Suppressor macrophage treated with lipopolysaccharide for 1 hour (primary cell): ENCODE results near the gene HIF3A.
A peak's percentile ranks its signal among the peaks of the same experiment; 100 is the strongest.
"Not testable (repeated sequence)": the region's sequence is repeated elsewhere in the genome, so short reads cannot be mapped to it uniquely, and the experiment has no call there.

Source experiments
- DNase-seq, 3 donors: peaks; one replicate each; pipeline ENCODE4 v3.0.0-alpha.2; 2020 to 2022

The HIF3A gene

DNA sequence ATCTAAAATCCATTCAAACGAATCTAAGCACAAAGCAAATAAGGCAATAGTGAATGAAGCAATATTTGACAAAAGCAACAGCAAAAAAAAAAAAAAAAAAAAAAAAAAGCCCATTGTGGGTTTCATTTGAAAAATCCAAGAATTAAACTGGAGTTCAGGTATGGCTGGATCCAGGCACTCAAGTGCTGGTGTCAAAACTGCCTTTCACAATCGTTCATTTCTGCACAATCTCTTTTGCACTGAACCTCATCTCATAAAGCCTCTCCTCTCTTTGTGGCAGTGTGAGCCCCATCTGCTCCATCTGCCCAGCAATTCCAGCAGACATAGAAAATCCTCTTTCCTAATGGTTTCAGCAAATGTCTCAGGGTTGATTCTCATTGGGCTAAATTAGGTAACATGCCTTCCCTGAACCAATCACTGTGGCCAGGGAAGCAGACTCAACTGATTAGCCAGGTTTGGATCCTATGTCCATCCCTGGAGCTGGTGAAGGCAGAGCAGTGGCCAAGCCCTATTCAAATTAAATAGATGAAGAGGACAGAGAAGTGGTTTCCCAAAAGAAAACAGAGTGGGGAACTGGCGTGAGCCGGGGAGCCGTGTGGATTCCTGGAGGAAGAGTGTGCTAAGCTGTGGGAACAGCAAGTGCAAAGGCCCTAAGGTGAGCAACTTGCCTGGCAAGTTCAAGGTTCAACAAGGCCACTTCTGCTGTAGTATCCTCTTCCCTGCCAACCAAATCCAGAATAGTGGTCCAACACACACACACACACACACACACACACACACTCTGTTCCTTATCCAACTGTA is 1.2 kb upstream of the HIF3A start:
- no peak for DNase-seq

DNA sequence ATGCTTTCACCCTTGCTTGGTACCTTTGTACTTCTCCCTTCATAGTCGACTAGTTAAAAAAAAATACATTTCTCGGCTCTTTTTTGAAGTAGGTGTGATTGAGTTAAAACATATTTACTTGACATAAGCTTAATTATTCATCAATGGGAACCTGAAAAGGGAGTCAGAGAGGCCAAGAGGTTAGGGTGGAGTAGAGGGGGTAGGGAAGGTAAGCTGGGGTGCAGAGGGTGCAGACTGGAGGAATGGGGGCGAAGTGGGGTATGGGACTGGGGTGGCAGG is 701 bp upstream of the HIF3A start:
- DNase-seq: no peak

DNA sequence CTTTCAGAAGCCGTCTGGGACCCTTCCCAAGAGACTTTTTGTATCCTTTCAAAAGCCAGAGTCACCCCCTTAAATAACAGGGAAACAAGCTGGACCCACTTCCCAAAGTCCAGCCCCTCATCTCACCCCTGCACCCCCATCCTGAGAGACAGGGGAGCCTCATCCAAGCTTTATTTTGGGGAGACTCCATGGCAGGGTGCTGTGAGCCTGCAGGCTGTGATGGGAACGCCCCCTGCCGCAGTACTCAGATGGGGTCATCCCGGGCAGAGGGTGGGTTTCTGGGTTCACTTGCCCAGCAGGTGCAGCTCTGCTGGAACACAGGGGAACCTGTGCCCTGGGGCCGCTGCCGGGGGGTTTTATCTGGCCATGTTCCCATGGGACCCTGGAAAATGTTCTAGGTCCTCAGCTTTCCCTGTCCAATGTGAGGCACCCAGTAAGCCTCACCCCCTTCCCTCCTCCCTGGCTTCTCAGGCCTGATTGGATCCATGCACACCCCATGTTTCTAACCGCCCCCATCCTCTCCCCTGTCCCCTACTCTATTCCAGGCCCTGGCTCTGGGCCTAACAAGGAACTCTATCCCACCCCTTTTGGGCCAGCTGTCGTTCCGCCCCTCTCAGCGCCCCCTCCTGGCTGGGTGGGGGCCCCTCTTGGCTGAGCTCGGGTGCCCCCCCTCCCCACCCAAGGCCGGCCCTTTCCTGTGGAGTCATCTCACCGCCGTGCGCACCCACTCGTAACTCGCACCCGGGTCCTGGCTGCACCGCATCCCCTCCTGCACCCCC is 1.0 kb downstream of the HIF3A start:
- no peak for DNase-seq

DNA sequence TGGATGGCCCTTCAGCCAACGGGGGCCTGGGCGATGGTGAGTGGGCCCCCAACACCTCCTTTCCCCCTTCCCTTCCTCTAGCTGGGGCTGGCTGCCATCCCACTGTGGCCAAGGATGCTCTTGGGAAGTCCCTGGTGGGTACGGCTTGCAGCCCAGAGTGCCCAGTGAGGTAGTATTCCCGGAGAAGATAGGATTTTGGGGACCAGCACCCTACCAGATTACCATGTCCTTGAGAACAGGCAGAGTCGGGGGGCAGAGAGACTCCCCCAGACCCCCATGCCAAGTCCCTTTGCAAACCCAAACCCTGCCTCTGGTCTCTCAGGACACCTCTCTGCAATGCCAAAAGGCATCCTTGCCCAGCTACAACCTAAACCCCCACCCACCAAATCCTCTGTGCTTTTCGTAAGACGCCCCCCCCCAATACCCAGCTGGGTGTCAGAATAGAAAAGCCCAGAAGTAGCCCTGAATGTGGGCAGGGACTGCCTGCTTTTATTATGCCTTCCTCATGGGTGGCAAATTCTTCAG is 1.7 kb downstream of the HIF3A start:
- no peak for DNase-seq

DNA sequence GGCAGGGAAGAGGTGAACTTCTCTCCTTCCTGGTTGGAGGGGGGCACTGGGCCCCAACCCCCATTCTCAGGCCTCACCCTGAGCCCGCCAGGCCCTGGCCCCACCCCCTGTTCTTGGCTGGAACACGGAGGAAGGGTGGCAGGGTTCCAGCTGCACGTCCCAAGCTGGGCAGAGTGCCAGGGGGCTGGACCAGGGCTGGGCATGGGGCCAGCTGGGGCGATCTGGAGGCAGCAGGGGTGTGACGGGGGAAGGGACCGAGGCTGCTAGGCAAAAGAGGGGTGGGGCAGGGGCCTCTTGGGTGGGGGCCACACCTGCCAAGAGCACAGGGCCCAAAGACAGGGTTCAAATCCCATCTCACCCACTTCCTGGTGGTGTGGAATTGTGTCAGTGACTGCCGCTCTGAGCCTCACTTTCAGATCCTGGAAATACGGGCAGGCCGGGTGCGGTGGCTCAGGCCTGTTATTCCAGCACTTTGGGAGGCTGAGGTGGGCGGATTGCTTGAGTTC is 2.2 kb downstream of the HIF3A start:
- DNase-seq: peak in 2 of 3 donors; percentile 16 to 54

DNA sequence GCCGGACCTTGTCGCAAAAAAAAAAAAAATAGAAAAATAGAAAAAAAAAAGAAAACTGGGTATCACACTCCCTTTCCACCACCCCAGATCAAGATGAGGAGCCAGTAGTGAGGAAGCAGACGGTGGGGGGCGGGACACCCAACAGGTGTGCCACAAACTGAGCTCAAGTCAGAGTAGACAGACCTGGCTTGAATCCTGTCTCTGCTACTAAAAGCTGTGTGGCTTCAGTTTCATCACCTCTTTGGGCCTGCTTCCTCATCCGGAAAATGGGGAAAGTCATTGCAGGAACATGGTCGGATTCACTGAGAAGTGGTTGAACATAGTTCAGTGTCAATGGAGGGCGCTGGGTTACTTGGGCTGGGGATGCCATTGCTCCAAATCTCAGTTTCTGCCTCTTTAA is 2.9 kb downstream of the HIF3A start:
- DNase-seq: peak in 2 of 3 donors; percentile 14 to 24

DNA sequence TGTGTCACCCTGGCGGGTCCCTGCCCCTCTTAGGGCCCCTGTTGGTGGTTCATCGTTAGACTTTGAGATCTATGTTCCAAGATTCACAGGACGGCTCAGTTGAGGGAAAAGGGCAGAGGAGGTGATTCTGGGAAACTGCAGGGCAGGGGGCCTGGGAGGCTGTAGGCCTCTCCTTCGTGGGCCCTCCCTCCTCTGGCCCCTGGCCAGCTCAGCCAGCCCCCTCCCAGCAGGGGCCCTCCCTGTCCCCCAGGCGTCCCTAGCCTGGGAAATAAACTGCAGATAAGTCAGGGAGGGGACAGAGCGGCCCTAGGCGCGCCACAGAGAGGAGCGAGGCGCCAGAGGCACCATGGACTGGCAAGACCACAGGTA is 6.5 kb downstream of the HIF3A start:
- no peak for DNase-seq

DNA sequence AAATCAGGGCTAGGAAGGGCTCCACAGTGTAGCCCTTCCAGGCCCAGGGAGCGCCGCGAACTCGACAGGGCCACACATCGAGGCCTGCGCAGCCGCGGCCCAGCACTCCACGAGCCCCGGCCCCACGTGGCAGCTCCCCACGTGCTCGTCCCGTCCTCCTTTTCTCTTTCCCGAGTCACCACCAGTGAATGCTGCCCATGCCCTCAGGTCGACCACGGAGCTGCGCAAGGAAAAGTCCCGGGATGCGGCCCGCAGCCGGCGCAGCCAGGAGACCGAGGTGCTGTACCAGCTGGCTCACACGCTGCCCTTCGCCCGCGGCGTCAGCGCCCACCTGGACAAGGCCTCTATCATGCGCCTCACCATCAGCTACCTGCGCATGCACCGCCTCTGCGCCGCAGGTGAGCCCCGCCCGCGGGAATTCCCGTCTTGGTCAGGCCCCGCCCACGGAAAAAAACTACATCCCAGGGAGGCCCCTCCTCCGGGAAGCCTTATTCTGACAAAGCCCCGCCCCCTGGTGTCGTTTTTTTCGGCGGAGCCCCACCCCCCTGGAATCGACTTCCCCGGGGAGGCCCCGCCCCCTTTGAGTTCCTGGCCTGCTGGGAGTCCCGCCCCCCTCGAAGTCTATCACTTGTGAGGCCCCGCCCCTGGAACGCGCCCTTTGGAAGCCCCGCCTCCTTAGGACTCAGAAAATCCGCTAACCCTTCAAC is 7.0 kb downstream of the HIF3A start:
- no peak for DNase-seq

DNA sequence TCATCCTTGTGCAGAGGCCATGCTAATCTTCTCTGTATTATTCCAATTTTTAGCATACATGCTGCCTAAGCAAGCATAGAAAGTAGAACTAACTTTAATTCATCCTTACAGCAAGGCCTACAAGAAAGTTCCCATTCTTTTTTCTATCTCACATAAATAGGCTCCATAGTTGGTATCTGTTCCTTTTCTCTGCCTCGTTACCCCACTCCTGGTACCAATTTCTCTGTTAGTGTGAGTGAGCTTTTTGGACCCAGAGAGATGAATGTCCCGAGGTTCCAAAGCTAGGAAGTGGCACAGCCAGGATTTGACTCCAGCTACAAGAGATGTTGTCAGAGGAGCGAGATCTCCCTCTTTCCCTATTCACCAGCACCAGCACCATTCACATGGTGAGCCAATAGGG is 9.7 kb downstream of the HIF3A start:
- DNase-seq: no peak

DNA sequence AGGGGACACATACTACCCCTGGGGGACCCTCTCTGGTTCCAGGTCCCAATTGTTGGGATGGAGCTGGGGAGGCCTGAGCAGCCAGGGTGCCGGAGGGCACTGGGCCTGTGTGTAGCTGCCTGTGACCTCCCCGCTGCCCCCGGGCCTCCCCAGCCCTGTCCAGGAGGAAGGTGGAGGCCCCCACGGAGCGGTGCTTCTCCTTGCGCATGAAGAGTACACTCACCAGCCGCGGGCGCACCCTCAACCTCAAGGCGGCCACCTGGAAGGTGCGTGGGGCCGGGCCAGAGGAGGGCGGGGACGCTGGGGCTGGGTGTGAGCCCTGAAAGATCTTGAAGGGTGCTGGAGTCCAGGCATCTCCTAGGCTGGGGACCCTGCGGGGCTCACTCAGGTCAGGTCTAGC is 11.7 kb downstream of the HIF3A start:
- DNase-seq: no peak

DNA sequence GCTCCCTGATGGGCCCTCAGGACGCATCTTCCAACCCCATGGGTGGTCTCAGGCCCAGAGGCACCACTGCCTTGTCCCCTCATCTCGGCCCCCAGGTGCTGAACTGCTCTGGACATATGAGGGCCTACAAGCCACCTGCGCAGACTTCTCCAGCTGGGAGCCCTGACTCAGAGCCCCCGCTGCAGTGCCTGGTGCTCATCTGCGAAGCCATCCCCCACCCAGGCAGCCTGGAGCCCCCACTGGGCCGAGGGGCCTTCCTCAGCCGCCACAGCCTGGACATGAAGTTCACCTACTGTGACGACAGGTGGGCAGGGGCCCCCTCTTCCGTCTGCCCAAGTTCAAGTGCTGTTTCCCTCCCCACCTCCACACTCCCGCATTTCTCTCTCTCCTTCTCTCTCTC is 12.2 kb downstream of the HIF3A start:
- no peak for DNase-seq

DNA sequence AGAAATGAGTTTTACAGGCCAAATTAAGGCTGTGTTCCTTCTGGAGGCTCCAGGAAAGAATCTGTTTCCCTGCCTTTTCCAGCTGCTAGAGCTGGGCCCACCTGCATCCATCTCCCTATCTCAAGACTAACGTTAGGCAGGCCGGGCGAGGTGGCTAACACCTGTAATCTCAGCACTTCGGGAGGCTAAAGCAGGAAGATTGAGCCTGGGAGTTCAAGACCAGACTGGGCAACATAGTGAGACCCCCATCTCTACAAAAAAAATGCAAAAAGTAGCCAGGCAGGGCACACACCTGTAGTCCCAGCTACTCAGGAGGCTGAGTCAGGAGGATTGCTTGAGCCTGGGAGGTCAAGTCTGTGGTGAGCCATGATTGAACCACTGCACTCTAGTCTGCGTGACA is 14.6 kb downstream of the HIF3A start:
- DNase-seq: no peak

DNA sequence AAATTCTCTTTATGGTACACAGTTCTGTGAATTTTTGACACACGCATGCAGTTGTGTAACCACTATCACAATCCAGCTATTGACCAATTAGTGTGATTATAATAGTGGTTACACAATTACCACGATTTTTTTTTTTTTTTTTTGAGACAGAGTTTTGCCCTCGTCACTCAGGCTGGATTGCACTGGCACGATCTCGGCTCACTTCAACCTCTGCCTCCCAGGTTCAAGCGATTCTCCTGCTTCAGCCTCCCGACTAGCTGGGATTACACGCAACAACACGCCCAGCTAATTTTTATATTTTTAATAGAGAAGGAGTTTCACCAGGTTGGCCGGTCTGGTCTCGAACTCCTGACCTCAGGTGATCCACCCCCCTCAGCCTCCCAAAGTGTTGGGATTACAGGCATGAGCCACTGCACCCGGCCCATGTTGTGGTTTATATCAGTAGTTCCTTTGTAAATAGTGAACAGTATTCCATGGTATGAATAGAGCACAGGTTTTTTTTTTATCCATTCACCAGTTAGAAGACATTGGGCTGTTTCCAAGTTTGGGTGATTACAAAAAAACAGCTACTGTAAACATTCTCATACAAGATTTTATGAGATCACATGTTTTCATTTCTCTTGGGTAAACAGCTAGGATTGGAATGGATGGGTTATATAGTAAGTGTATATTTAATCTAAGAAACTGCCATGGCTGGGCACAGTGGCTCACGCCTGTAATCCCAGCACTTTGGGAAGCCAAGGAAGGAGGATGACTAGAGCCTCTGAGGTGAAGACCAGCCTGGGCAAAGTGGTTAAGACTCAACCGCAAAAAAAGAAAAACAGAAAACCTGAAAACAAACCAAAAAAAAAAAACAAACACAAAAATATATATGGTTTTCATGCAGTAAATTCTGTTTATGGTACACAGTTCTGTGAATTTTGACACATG is 17.0 kb downstream of the HIF3A start:
- not testable (repeated sequence) for DNase-seq

DNA sequence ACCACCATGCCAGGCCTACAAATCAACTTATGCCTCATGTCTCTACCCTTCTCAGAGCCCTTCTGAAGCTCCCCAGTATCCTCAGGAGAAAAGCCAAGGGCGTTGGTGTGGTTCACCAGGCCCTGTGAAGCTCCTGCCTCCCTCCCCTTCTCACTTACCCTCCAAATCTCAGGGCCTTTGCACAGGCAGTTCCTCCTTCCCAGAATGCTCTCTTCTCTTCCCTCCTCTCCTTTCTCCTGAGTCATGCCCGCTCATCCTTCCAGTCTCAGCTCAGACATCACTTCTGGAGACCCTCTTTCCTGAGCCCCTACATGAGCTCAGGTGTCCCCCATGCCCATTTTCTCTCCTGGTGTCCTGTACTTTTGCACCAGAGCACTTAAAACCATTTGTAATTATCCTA is 20.5 kb downstream of the HIF3A start:
- DNase-seq: no peak

DNA sequence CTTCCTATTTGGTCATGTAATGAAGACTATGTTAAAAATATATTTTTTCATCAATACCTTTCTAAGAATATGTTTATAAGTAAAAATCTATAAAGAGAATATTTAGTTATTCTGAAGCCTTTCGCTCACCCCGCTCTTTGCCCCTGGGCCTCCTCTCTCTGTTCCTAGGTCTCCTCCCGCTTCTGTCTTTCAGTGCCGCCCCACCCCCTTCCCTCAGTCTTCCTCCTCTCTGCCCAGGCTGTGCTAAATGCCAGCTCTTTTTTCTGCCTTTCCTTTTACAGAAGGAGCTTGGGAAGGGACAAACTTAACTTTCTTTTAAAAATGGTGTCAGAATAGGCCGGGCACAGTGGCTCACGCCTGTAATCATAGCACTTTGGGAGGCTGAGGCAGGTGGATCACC is 22.8 kb downstream of the HIF3A start:
- no peak for DNase-seq

DNA sequence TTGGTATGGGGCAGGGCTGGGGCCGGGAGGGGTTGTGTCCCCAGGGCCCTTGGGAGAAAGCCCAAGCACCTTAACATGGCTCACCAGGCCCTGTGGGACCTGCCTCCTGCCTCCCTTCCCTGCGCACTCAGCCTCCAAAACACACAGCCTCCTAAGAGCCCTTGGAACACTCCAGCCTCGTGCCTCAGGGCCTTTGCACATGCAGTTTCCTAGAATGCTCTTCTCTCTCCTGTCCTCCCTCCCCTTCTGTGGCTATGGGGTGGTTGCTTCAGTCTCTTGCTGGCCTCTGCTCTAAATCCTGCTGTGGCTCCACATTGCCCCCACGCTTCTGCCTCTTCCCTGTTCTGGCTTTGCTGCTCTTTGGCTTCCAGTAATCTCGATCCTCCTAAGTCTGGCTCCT is 23.7 kb downstream of the HIF3A start:
- DNase-seq: no peak

DNA sequence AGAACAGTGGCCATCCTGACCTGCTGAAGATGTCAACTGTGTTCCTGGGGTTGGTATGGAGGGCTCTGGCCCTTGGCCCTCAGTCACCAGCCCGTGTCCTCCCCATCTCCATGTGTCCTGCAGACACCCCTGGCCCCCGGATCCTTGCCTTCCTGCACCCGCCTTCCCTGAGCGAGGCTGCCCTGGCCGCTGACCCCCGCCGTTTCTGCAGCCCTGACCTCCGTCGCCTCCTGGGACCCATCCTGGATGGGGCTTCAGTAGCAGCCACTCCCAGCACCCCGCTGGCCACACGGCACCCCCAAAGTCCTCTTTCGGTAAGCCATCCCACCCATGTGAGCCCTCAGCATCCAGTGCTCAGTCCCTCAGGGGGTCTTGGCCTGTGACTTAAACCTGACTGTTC is 24.8 kb downstream of the HIF3A start:
- no peak for DNase-seq

DNA sequence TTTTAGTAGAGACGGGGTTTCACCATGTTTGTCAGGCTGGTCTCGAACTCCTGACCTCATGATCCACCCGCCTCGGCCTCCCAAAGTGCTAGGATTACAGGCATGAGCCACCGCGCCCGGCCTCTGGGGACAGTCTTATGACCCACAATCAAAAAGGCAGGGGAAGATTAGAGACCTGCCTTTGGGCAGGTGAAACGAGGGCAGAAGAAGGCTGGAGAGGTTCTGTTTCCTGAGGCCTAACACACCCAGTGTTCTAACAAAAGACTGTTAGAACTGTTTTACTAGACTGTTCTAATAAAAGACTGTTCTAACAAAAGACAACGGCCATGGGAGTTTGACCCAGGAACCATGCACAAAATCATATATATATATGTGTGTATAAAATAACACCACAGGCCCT is 26.4 kb downstream of the HIF3A start:
- DNase-seq: not testable (repeated sequence)

DNA sequence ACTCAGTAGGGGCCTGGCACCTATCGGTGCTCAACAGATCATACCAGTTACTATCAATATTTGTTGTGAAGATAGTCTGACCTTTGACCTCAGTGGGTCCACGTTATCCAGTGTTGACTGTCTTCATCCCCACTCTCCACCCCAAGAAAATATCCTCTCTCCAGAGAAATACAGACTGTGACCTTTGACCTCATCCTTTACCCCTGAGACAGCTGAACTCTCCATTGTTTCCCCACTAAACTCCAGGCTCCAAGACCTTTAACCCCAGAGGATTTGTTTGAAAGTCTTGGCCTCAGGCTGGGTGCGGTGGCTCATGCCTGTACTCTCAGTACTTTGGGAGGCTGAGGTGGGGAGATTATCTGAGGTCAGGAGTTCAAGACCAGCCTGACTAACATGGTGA is 27.4 kb downstream of the HIF3A start:
- DNase-seq: no peak

DNA sequence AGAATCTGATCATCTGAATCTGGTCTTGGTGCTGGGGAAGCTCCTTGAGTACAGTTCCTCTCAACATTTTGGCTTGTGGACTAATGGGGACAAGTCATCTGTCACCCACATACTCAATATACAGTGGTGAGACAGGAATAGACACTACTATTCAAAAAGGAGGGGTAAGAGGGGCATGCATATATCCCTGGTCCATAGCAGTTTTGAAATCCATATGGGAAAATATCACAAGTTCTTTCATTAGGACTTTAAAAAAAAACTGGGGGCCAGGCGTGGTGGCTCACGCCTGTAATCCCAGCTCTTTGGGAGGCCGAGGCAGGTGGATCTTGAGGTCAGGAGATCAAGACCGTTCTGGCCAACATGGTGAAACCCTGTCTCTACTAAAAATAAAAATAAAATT is 29.8 kb downstream of the HIF3A start:
- no peak for DNase-seq

DNA sequence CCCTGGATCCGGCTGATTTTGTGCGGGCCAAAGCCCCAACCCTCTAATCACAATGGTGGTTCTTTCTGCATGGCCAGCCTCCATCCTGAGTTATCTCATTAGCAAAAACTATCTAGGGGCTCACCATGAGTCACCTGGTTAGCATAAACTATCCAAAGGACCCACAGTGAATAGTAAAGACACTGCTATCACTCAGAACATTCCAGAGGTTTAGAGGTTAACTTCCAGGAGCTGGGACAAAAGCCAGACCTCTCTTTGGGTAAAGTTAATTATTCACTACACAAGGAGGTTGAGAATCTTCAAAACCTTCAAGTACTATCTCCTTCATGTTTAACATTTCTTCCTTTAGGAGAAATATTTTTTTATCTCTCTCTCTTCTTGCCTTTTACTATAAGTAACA is 31.2 kb downstream of the HIF3A start:
- DNase-seq: no peak

DNA sequence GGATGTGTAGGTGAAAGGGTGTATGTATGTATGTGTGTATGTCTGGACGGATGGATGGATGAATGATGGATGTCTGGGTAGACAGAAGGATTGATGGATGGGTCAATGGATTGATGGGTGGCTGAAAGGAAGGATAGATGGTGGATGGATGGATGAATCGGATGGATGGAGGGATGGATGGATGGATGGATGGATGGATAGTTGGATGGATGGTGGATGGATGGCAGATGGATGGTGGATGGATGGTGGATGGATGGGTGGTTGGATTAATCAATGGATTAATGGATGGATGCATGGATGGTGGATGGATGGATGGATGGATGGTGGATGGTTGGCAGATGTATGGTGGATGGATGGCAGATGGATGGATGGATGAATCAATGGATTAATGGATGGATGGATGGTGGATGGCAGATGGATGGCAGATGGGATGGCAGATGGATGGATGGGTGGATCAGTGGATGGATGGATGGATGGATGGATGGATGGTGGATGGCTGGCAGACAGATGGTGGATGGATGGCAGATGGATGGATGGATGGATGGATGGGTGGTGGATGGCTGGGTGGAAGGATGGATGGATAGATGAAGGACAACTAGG is 33.6 kb downstream of the HIF3A start:
- DNase-seq: no peak
